HEK293 (cell line): ENCODE results near the gene RAC2.

Source experiments
- CTCF ChIA-PET: fragments of 350-600 bp; formaldehyde crosslinking; extraction: SDS; loops from one replicate; lab custom pipeline; 2021; ENCODE audit warnings: antibody characterized with exemption; lab: Yijun Ruan, JAX
- POLR2A ChIA-PET: fragments of 300-600 bp; formaldehyde crosslinking; extraction: SDS; loops from one replicate; lab custom pipeline; 2020; ENCODE audit warnings: antibody characterized with exemption, inconsistent platforms; lab: Yijun Ruan, JAX
- H3K27ac ChIP-seq: fragments of 200-500 bp; sonication (Bioruptor generic); 2 replicates; pipeline ENCODE4 v1.5.1; 2014; ENCODE audit warnings: low read depth, low read length, control low read depth, inconsistent platforms; ENCODE audit errors: extremely low read depth
- H3K36me3 ChIP-seq, 2 experiments: fragments of 200-500 bp in 1 of 2; sonication (Bioruptor generic) in 1 of 2; 1 replicate in 1 of 2; 2 replicates in 1 of 2; pipeline ENCODE4 v1.5.1; 2014 to 2017; ENCODE audit warnings: inconsistent platforms in 2 of 2, low read length in 2 of 2; ENCODE audit not compliant: control insufficient read depth in 2 of 2, insufficient read depth in 1 of 2
- H3K4me1 ChIP-seq: fragments of 200-500 bp; sonication (Bioruptor generic); 2 replicates; pipeline ENCODE4 v1.5.1; 2014; ENCODE audit warnings: mild to moderate bottlenecking, low read length, inconsistent platforms; ENCODE audit not compliant: control insufficient read depth, insufficient read depth
- H3K4me3 ChIP-seq: 2 replicates; pipeline ENCODE4 v1.5.1; 2011; ENCODE audit warnings: low read depth, mild to moderate bottlenecking, control low read depth, low read length, moderate library complexity
- H3K9me3 ChIP-seq: fragments of 200-500 bp; sonication (Bioruptor generic); 2 replicates; pipeline ENCODE4 v1.5.1; 2014; ENCODE audit warnings: low read depth, low read length, inconsistent platforms; ENCODE audit not compliant: control insufficient read depth, insufficient read depth
- HIC1 ChIP-seq: fragments of 450-650 bp; formaldehyde crosslinking; IDR thresholded peaks from 2 replicates; pipeline ENCODE4 v1.5.1; 2016; ENCODE audit warnings: missing biosample characterization, missing genetic modification characterization
- HOXA7 ChIP-seq: sonication (generic); formaldehyde crosslinking; IDR thresholded peaks from 2 replicates; pipeline ENCODE4 v1.8.1; 2022; ENCODE audit warnings: missing genetic modification reagents, borderline replicate concordance
- HOXC10 ChIP-seq: sonication (generic); formaldehyde crosslinking; IDR thresholded peaks from 2 replicates; pipeline ENCODE4 v1.8.1; 2023; ENCODE audit warnings: mild to moderate bottlenecking, missing genetic modification reagents
- SCRT1 ChIP-seq: fragments of 450-650 bp; formaldehyde crosslinking; IDR thresholded peaks from 2 replicates; pipeline ENCODE4 v1.5.1; 2016; ENCODE audit warnings: missing biosample characterization, missing genetic modification characterization, borderline replicate concordance
- ZBTB6 ChIP-seq: fragments of 450-650 bp; formaldehyde crosslinking; IDR thresholded peaks from 2 replicates; pipeline ENCODE4 v1.5.1; 2017; ENCODE audit warnings: missing biosample characterization, missing genetic modification characterization
- ZNF221 ChIP-seq: fragments of 450-650 bp; formaldehyde crosslinking; IDR thresholded peaks from 2 replicates; pipeline ENCODE4 v1.5.1; 2017; ENCODE audit warnings: missing biosample characterization, missing genetic modification characterization, borderline replicate concordance
- ZNF274 ChIP-seq, 2 experiments: fragments of 200-500 bp in 1 of 2; fragments of 450-650 bp in 1 of 2; sonication (Bioruptor generic) in 1 of 2; formaldehyde crosslinking in 1 of 2; IDR thresholded peaks; 2 replicates each; pipeline versions ENCODE4 v1.5.1 to v1.6.1; 2014 to 2016; ENCODE audit warnings: borderline replicate concordance in 1 of 2, inconsistent platforms in 1 of 2, low read length in 1 of 2, missing biosample characterization in 1 of 2, missing genetic modification characterization in 1 of 2
- ZNF398 ChIP-seq: fragments of 450-650 bp; formaldehyde crosslinking; IDR thresholded peaks from 2 replicates; pipeline ENCODE4 v1.5.1; 2017; ENCODE audit warnings: missing biosample characterization, missing genetic modification characterization
- ZNF624 ChIP-seq: fragments of 450-650 bp; formaldehyde crosslinking; IDR thresholded peaks from 2 replicates; pipeline ENCODE4 v1.5.1; 2017; ENCODE audit warnings: missing biosample characterization, missing genetic modification characterization
- ZNF768 ChIP-seq: fragments of 450-650 bp; formaldehyde crosslinking; IDR thresholded peaks from 2 replicates; pipeline ENCODE4 v1.5.1; 2018; ENCODE audit warnings: missing biosample characterization, mild to moderate bottlenecking, missing genetic modification characterization

RAC2 gene

GRCh38 chr22:37206841-37207821, 36.9 kb downstream of the RAC2 start:
- H3K4me1 ChIP-seq: no peaks in the 10 kb centered on the region
- TF ChIP-seq HIC1 (0 out of 2 replicates have a peak, but pooled peaks have one; percentile 16), ZNF624 (no peak)
- TF ChIP-seq, all 188 proteins: peak for 1
- H3K4me3 ChIP-seq: no peak overlapping the region
- H3K27ac ChIP-seq: no peak overlapping the region
- POLR2A ChIA-PET: no interaction called here
- CTCF ChIA-PET: interaction anchor here (0.6 to 1.9 kb wide), 3 partner anchors 8 to 248 kb away, joined by 3 to 11 read pairs (median 4); no protein-coding TSS in a partner anchor
- H3K9me3 ChIP-seq: no peaks in the 10 kb centered on the region
- no peaks in the 10 kb centered on the region for H3K36me3 ChIP-seq

GRCh38 chr22:37206118-37206840, 37.8 kb downstream of the RAC2 start:
- POLR2A ChIA-PET: no interaction called here

GRCh38 chr22:37205046-37205445, 39.0 kb downstream of the RAC2 start:
- ChIA-PET POLR2A (no interaction called here), CTCF (interaction anchor here (0.6 to 1.9 kb wide), 6 partner anchors 28 to 335 kb away, joined by 3 to 11 read pairs (median 4); no protein-coding TSS in a partner anchor)
- no peak overlapping the region for H3K4me3 ChIP-seq
- H3K4me1 ChIP-seq: no peaks in the 10 kb centered on the region
- no peaks in the 10 kb centered on the region for H3K36me3 ChIP-seq
- H3K27ac ChIP-seq: no peak overlapping the region
- no peaks in the 10 kb centered on the region for H3K9me3 ChIP-seq
- TF ChIP-seq ZBTB6 (tag by site-specific recombination): peak; percentile 45; the same call in 1 of the 2 replicates
- TF ChIP-seq ZNF221 (tag by site-specific recombination): no peak
- TF ChIP-seq HOXA7 (CRISPR knock-in tag): no peak
- TF ChIP-seq ZNF274 (IDR thresholded peaks at IDR 0.05; ENCODE audit: low read length): no peak
- no peak for TF ChIP-seq ZNF274 (tag by site-specific recombination; IDR thresholded peaks at IDR 0.05; ENCODE audit: borderline replicate concordance)
- TF ChIP-seq HOXC10 (CRISPR knock-in tag): no peak
- TF ChIP-seq, all 188 proteins: peak for 1

More at GRCh38 chr22:37206118-37206840, 37.8 kb downstream of the RAC2 start:
- CTCF ChIA-PET: interaction anchor here (0.6 to 1.9 kb wide), 7 partner anchors 9 to 337 kb away, joined by 3 to 11 read pairs (median 5); no protein-coding TSS in a partner anchor
- TF ChIP-seq ZNF768 (tag by site-specific recombination) (0 out of 2 replicates have a peak, but pooled peaks have one; percentile 28), SCRT1 (no peak), ZNF398 (tag by site-specific recombination) (no peak)
- H3K4me1 ChIP-seq: no peaks in the 10 kb centered on the region
- H3K9me3 ChIP-seq: no peaks in the 10 kb centered on the region
- H3K4me3 ChIP-seq: no peak overlapping the region
- no peak overlapping the region for H3K27ac ChIP-seq
- no peaks in the 10 kb centered on the region for H3K36me3 ChIP-seq
